ENCODE results near the gene CHERP.

The CHERP gene

GRCh38 chr19:16540948-16541347 is 1.3 kb downstream of the CHERP start:
- no peak for DNase-seq

GRCh38 chr19:16537111-16537510 is 5.1 kb downstream of the CHERP start:
- DNase-seq: no peak

DNA sequence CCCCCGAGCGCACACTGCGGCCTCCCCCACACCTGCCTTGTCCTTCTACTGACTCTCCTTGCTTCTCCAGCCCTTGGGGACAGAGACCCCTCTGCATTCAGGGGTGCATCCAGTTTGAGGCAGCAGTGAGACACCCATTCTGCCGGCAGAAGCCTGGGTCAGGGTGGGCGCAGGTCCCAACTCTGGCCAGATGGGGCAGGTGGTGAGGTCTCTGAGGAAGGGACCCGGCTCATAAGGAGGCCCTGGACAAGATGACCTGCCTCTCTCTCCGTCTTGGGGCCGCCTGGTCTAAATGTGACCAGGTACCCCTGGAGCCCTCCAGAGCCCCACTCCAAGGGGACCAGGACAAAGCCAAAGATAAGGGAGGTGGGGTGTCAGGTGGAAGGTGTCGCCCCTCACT is 6.1 kb downstream of the CHERP start:
- DNase-seq: no peak

GRCh38 chr19:16535381-16535780 is 6.9 kb downstream of the CHERP start:
- no peak for DNase-seq

DNA sequence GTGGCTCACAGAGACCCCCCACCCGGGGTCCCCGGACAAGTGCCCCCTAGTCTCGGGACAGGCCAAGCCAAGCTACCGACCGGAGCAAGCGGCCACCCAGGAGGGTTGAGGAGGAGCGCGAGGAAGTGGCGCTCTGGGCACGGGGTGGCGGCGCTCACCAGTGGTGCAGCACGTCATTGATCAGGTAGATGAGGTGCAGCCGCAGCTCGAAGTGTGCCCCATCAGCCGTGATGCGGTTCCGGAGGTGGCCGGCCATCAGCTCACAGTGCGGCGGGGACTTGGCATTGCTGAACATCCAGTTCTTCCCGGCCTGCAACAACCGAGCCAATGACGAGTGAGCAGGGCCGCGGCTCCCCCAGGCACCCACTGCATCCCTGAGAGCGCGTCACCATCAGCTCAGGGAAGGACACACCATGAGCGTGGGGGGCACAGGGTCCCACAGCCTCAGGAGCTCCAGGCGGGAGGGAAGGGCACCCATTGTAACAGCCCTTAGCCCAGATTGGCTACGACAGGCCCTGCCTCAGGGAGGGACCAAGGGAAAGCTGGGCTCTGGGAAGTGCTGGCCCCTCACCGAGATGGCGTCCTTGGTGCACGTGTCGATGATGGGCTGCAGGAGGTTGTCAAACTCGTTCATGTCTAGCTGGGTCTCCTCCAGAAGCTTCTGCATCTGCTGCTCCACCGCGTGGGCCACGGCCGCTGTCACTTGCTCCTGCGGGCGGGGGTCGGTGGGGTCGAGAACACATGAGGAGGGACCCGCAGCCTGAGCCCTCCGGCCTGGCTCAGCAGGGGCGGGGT is 9.6 kb downstream of the CHERP start:
- DNase-seq: no peak

DNA sequence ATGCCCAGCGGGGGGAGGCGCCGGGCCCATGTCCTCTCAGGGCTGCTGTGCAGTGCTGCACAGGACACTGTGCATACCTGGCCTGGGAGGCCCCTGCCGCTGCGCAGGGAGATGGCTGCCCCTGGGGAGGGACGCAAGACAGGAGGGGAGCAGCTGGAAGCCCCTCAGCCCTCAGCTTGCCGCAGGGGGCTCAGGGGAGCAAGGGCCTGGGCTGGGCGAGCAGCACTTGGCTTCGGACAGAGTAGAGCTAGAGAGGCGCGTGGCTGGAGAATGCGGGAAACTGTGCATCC is 10.9 kb downstream of the CHERP start:
- no peak for DNase-seq

- no peak for DNase-seq
These were observed 11.5 kb downstream of the CHERP start for GRCh38 chr19:16530540-16531379.

DNA sequence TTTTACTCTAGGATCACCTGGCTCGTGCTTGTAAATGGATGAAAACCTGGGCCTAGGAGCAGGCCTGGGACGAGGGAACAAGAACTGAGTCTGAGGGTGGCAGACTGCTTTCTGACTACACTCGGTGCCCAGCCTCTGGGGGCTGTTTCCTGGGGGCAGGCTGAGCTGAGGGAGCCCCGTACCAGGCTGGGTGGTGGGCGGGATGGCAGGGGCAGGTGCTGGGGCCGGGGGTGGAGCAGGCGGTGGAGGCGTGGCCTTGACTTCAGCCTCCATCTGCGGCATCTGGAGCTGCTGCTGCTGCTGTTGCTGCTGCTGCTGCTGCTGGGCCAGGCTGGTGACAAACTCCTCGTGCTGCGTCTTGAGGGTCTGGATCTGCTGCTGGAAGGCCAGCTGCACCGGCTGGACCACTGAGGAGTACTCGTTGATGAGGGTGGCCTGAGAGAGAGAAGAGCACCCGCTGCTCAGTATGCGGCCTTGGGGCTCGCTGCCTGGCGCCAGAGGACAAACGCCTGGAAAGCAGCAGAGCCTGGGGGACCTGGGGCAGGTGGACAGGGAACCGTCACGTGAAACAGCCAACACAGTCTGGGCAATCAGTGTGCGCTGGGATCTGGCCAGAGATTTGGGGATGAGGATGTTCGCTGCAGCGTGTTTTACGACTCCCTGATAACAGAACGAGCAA is 12.6 kb downstream of the CHERP start:
- DNase-seq: no peak

DNA sequence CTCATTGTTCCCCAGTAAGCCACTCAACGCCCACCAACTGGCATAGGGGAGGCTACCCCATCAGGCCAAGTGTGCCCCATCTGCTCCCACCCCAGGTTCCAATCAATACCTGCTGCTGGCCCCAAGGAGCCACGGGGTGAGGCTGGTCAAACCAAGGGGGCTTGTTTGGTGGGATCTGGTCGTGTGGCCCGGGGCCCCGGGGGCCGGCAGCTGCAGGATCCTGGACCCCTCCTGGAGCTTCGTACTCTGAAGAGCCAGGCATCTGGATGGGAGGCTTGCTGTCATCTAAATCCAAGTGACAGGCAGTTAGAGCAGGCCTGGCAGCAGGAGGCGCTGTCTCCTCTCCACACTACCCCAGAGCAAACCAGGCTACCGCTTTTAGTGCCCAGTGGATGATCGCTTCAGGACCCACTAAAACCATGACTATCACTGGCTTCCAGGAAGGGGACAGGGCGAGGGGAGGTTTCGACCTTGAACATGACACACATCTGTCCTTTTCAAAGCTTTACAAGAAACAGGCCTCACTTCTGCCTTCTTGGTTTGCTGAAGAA is 14.2 kb downstream of the CHERP start:
- DNase-seq: peak; percentile 49

DNA sequence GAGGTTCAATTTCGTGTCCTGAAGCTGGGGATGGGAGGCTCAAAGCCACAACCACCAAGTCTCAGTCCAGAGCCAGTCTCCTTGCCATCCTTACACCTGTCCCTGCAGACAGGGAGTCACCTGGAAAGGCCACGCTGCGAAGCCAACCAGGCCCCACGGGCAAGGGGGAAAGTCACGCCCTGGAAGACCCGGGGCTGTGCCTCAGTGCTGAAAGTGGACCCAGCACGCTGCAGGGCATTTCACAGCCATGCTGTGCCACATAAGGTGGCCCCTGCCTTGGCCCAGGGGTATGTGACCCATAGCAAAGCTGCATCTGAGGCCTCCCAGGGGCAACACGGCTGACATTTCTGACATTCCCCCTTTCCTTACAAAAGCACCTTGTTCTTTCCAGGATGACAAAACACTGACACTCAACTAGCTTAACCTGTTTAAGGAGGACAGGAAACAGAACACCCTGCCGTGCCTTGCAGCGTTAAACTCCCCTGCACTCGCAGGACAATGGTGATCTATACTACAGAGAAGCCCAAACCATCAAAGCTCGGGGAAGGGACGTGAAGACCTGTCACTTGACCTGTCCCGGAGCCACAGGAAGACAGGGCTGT is 14.8 kb downstream of the CHERP start:
- no peak for DNase-seq

DNA sequence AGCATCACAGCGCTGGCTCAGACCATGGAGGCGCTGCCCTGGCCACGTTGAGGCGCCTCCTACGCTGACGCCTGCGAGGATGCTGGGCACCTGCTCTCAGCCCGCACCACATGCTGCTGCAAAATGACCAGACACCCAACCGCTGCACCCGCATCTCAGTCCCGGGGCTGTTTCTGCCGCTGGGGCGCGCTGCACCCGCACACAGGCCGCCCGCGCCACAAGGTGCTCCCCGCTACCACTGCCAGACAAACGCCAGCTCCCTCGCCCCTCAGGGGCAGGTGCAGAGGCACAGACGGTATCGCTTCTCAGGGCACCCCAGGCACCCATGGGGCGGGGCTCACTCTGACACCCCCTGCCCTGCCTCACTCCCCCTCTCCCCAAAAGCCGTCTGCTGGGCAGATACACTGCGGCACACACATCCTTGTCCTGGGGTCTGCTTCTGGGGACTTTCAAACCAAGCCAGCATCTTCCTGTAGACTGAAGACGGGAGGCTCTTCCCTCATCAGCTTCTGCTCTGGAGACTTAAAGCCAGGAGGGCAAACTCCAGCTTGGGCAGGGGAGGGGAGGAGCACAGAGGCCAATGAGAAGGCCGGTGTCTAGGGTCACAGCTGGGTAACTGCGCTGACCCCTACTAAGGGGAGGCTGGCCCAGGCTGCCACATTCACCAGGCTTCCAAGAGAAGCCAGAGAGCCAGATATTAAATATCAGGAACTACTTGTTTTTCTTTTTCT is 16.3 kb downstream of the CHERP start:
- no peak for DNase-seq

GRCh38 chr19:16524991-16525734 is 17.1 kb downstream of the CHERP start:
- DNase-seq: no peak

DNA sequence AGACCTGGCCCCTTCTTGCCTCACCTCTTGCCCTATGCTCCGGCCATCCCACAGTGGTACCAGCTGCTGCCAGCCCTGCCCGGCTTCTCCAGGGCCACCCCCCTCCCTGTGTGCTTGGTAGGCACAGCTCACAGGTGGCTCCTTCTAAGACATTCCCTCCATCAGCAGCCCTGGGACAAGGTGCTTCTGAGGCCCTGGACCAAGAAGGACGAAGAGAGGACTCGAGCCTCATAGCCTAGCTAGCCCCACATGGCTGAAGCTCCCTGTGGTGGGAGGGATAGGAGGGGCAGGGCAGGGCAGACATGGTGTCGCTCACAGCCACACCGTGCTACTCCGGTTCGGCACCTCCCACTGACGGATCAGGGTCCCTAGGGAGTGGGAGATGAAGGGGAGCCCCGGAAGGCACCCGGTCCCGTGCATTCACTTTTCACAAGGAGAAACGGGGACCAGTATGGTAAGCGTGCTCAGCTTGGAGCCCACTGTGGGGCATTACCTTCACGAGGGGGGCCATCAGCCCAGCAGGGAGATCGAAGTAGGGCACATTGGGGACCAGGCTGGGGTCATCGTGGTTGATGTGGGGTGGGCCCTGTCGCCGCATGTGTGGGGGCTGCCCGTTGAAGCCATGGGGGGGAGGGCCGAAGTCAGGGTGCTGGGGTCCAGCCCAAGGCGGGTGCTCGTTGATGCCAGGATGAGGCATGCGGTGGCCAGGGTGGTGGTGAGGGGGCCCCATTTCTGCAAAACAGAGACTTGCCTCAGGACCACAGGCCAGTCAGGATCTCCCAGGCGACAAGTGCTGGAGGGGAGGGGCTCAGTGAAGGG is 19.5 kb downstream of the CHERP start:
- DNase-seq: no peak

DNA sequence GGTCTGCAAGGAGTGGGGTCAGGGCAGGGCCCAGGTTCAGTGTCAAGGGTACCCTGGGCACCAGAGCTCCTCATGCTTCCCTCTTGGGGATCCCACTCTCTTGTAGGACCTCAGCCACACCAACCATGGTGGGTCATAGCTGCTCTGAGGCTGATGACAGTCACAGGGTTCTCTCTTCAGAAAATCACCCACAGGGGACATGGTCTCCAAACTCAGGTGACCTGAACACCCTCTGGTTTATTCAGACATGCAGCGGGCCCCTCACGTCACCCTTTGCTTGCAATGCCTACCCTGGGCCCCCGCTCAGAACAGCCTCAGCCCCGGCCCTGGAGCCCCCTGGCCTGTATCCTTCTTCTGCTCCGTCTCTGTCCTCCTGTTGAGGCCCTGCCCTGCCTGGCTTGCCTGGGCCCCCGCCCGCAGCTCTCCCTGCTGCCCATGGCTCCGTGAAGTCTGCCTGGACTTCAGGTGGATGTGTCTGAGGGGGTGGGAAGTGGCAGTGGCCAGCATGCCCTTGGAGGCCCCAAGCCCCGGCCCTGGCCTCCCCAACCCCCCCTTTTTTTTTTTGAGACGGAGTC is 20.4 kb downstream of the CHERP start:
- no peak for DNase-seq

GRCh38 chr19:16520986-16521624 is 21.1 kb downstream of the CHERP start:
- no peak for DNase-seq

GRCh38 chr19:16520074-16520973 is 21.9 kb downstream of the CHERP start:
- DNase-seq: no peak

DNA sequence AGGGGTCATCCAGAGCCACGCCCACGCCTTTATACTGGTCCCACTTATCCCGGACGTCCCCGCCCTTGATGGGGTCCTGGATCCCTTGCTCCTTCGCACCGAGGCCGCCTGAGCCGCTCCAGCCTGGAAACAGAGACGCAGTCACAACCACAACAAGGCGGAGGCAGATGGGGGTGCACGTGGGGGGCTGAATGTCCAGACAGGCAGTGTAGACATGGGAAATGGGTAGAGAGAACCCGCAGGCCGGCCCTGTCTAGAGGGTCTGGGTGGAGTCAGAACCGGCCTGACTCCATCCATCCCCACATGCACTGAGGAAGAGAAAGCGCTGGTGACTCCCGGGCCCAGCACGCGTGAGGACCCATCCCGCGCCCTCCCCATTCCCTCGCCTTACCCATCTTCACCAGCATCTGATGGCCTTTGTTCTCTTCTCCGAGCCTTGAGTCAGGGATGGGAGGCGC is 23.0 kb downstream of the CHERP start:
- DNase-seq: no peak

DNA sequence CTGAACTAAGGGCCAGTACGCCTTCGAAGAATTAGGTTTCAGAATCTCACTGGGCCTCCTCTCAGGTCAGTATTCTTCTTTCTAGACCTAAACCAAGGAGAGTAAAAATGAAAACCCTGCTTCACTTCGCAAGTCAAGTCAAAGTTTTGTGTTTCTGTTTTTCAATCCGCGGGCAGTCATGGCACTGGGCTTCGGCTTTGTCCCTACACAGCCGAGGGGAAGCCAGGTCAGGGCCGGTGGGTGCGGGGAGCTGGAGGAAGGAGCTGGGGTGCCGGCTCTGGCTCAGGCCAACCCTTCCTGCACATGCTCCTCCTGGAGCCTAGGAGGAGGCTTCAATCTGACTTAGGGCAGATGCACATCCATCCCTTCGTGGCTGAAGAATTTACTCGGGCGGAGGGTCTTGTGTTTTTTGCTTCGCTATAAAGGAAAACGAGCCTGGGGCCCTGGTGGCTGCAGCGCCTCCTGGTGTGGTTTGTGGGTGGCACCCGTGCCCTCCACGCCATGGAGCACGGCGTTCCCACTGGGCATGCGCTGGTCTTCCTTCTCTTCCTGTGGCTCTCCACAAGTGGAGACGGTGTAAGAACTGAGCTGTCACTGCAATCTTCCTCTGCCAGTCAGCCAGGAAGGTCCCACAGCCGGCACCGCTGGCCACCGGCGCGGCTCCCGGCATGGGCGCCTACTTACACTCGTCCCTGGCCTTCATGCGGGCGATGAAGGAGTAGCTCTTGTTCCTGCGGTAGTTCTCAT is 23.6 kb downstream of the CHERP start:
- DNase-seq: no peak

Measured in stimulated activated CD4-positive, alpha-beta T cell treated with anti-CD3 and anti-CD28 coated beads, Interleukin-15, amount 100 ng/mL, for 24 hours (primary cell).